Measurements from ENCODE around the gene COL13A1. TPM values are rescaled to one million over a fixed set of nuclear protein-coding genes. Genes with fewer than 3 reads are reported as not detected.

Gene COL13A1
- total RNA-seq, 4 donors from 2014 or later = 0.19 to 6.9 (median 2.4) TPM

DNA sequence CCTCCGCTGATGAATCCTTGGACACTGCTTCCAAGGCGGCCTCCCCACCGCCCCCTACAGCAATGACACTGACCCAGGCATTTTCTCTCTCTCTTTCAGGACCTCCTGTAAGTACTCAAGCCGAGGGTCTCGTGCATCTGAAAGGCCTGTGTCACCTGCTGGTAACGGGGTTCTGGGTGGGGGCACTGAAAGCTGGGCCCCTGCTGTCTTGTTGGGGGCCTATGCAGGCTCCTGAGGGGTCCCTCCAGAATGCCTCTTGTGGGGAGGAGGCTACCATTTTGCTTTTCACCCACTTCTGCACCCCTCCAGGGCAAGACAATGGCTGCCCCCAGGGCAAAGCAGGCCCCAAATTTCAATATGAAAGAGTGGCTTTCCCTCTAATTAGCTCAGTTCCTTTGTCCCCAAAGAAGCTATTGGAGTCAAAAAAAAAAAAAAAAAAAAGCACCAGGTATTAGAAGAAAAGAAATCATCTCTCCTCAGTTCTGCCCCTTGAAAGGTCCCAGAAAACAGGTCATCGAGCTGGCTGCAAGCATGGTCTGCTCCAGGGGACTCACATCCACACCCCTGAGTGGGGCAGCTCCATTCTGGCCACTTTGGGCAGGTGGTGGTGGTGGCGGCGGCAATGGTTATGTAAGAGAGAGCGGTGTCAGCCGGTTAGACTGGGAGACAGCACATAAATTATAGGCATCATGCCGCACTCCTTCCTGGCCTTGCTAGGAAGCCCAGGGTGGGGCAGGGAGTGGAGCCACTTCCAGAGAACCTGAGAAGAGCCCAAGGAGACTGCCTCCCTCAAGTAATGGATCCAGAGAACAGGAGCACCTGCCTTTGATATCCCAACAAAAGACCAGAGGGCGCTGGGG, 66.2 kb downstream of the COL13A1 start:
- ATAC-seq = no peak
- intact Hi-C loops (cut with DNase I; ENCODE audit: low total_unique reads) = loop anchor here (5.0 kb wide), 1 partner anchor 49 kb away; no protein-coding TSS in a partner anchor
- Histone ChIP-seq H3K27me3 (no peaks in the 10 kb centered on the region), H3K4me3 (no peak overlapping the region), H3K9me3 (no peaks in the 10 kb centered on the region), H3K4me1 (no peaks in the 10 kb centered on the region), H3K27ac (no peak overlapping the region), H3K36me3 (no peaks in the 10 kb centered on the region)
- TF ChIP-seq, protein P1, sequence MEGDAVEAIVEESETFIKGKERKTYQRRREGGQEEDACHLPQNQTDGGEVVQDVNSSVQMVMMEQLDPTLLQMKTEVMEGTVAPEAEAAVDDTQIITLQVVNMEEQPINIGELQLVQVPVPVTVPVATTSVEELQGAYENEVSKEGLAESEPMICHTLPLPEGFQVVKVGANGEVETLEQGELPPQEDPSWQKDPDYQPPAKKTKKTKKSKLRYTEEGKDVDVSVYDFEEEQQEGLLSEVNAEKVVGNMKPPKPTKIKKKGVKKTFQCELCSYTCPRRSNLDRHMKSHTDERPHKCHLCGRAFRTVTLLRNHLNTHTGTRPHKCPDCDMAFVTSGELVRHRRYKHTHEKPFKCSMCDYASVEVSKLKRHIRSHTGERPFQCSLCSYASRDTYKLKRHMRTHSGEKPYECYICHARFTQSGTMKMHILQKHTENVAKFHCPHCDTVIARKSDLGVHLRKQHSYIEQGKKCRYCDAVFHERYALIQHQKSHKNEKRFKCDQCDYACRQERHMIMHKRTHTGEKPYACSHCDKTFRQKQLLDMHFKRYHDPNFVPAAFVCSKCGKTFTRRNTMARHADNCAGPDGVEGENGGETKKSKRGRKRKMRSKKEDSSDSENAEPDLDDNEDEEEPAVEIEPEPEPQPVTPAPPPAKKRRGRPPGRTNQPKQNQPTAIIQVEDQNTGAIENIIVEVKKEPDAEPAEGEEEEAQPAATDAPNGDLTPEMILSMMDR (IDR thresholded peaks at IDR 0.05 in 4 of 5, conservative IDR thresholded peaks at IDR 0.05 in 1 of 5) = no peak
- TF ChIP-seq POLR2A (IDR thresholded peaks at IDR 0.05) = no peak
- in situ Hi-C loops (cut with MboI; ENCODE audit: low sequenced_read_pairs in 4 of 4) = no loop called here
- no peak for DNase-seq

DNA sequence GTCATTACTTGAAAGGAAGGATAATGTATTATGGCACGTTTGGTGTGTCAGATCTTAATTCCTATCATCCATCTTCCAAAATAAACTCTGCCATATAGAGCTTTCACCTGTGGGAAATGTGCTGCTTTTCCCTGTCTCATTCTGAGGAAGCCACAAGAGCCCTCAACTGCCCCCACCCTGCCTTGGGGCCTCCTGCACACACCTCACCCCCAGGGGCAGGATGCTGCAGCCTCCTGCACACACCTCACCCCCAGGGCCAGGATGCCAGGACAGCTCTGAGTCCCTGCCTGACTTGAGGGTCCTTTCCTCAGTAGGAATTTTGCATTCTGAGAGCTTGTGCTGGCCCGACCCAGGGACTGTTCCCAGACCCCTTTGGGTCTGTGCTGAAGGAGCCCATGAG, 67.1 kb downstream of the COL13A1 start:
- no peaks in the 10 kb centered on the region for H3K4me1 ChIP-seq
- in situ Hi-C loops (cut with MboI; ENCODE audit: low sequenced_read_pairs in 4 of 4) = no loop called here
- H3K9me3 ChIP-seq = no peaks in the 10 kb centered on the region
- TF ChIP-seq, protein P1 (IDR thresholded peaks at IDR 0.05 in 4 of 5, conservative IDR thresholded peaks at IDR 0.05 in 1 of 5) = no peak
- no peak for TF ChIP-seq POLR2A (IDR thresholded peaks at IDR 0.05)
- H3K27me3 ChIP-seq = no peaks in the 10 kb centered on the region
- no peaks in the 10 kb centered on the region for H3K36me3 ChIP-seq
- DNase-seq (no peak), ATAC-seq (no peak)
- no peak overlapping the region for H3K4me3 ChIP-seq
- intact Hi-C loops (cut with DNase I; ENCODE audit: low total_unique reads) = loop anchor here (5.0 kb wide), 1 partner anchor 48 kb away; no protein-coding TSS in a partner anchor
- no peak overlapping the region for H3K27ac ChIP-seq

DNA sequence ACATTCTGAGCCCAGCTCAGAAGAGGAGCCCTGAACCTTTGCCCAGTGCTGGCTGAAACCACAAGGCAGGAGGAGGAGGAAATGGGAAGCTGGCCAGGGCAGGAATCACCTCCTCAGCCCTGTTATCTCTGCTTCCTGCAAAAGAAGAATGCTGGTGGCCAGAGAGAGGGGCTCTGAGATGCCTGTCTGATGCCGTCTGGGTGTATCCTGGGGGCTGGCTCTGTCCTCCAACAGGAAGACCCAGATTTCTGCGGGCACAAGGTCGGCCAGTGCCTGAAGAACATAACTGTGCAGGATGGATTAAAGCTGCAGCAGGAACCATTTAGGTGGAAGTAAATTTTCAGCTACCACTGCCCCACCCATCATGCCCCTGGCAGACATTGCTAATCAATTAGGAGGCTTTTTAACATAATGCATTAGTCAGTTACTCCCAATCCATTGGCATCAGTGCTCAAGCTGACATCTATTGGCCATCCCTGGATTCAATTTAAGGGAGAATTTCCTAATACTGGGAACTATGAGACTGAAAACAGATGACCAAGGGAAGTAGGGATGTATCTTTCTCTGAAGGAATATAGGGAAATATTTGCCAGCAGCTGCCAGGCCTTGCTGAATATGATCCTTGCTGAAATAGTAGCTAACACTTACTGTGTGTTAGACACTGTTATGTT, 67.7 kb downstream of the COL13A1 start:
- ATAC-seq (no peak), DNase-seq (no peak)
- Histone ChIP-seq H3K4me3 (no peak overlapping the region), H3K4me1 (no peaks in the 10 kb centered on the region), H3K36me3 (no peaks in the 10 kb centered on the region), H3K27ac (no peak overlapping the region), H3K27me3 (no peaks in the 10 kb centered on the region), H3K9me3 (no peaks in the 10 kb centered on the region)
- intact Hi-C loops (cut with DNase I; ENCODE audit: low total_unique reads) = loop anchor here (5.0 kb wide), 1 partner anchor 48 kb away; no protein-coding TSS in a partner anchor
- in situ Hi-C loops (cut with MboI; ENCODE audit: low sequenced_read_pairs in 4 of 4) = no loop called here
- TF ChIP-seq POLR2A (IDR thresholded peaks at IDR 0.05) = no peak
- TF ChIP-seq, protein P1 (IDR thresholded peaks at IDR 0.05 in 4 of 5, conservative IDR thresholded peaks at IDR 0.05 in 1 of 5) = no peak

DNA sequence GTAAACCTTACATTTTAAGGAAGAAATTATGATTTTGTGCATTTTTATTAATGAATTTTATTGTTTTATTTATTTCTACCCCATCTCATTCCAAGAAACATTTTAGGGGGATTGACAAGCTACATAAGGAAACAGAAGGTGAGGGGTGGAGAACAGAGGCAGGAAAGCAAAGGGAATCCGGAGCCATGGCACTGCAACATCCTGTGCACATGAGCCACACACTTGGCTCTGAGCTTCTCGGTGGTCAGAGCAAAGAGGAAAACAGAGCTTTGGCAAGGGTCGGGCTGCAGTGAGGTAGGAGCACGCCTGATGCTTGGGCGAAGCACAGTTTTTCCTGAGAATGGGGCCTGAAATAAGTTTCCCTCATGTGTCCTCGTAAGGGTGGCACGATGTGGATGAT, 68.9 kb downstream of the COL13A1 start:
- DNase-seq (no peak), ATAC-seq (no peak)
- no peaks in the 10 kb centered on the region for H3K36me3 ChIP-seq
- H3K4me1 ChIP-seq = no peaks in the 10 kb centered on the region
- in situ Hi-C loops (cut with MboI; ENCODE audit: low sequenced_read_pairs in 4 of 4) = no loop called here
- intact Hi-C loops (cut with DNase I; ENCODE audit: low total_unique reads) = no loop called here
- no peaks in the 10 kb centered on the region for H3K27me3 ChIP-seq
- H3K9me3 ChIP-seq = no peaks in the 10 kb centered on the region
- TF ChIP-seq, protein P1 (IDR thresholded peaks at IDR 0.05 in 4 of 5, conservative IDR thresholded peaks at IDR 0.05 in 1 of 5) = no peak
- no peak for TF ChIP-seq POLR2A (IDR thresholded peaks at IDR 0.05)
- no peak overlapping the region for H3K4me3 ChIP-seq
- H3K27ac ChIP-seq = no peak overlapping the region
